ENCODE results near the gene CSNK1G1.

DNA sequence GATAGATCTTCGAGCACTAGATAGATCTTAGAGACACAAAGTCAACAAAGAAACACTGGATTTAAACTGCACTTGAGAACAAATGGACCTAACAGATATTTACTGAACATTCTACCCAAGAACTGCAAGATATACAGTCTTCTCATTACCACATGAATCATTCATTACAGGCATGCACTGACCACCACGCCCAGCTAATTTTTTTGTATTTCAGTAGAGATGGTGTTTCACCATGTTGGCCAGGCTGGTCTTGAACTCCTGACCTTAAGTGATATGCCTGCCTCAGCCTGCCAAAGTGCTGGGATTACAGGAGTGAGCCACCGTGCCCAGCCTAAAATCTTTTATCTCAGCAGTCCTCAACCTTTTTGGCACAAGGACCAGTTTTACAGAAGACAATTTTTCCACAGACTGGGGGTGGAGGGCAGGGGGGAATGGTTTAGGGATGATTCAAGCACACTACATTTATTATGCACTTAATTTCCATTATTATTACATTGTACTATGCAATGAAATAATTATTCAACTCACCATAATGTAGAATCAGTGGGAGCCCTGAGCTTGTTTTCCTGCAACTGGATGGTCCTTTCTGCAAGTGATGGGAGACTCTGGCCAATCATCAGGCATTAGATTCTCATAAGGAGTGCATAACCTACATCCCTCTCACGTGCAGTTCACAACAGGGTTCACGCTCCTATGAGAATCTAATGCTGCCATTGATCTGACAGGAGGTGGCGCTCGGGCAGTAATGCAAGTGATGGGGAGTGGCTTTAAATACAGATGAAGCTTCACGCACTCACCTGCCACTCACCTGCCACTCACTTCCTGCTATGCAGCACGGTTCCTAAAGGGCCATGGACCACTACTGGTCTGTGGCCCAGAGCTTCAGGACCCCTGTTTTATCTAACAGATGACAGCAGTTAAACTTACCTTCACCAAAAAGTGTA lies 21.7 kb downstream of the CSNK1G1 start:
- TF ChIP-seq POLR2A (IDR thresholded peaks at IDR 0.05; ENCODE audit: low read length) (no peak), GATA1 (IDR thresholded peaks at IDR 0.05; ENCODE audit: low read depth, low read length) (no peak)
